Measurements from ENCODE around the gene NELFB.

- TF ChIP-seq CTCF (conservative IDR thresholded peaks at IDR 0.05; ENCODE audit: low read length) (no peak), EZH2phosphoT487 (IDR thresholded peaks at IDR 0.05; ENCODE audit: borderline replicate concordance, low read depth, low read length) (no peak)
Measured at GRCh38 chr9:137315581-137316011, 60.5 kb downstream of the NELFB start.
